Adipocyte (in vitro differentiated cells): ENCODE results near the gene DNMBP.
"Not testable (repeated sequence)": the region's sequence is repeated elsewhere in the genome, so short reads cannot be mapped to it uniquely, and the experiment has no call there.

Source experiments
- DNase-seq: peaks from one replicate; pipeline ENCODE4 v3.0.0-alpha.2; 2015; ENCODE audit warnings: low read depth
- H3K27me3 ChIP-seq: replicated peaks from 2 replicates; pipeline ENCODE4 v1.7.0; 2013; ENCODE audit warnings: mild to moderate bottlenecking, low read length, moderate library complexity; ENCODE audit not compliant: control insufficient read depth, insufficient read depth
- H3K36me3 ChIP-seq: 2 replicates; pipeline ENCODE4 v1.7.0; 2013; ENCODE audit warnings: low read length, mild to moderate bottlenecking, moderate library complexity; ENCODE audit not compliant: control insufficient read depth, insufficient read depth, severe bottlenecking
- H3K4me1 ChIP-seq: 2 replicates; pipeline ENCODE4 v1.7.0; 2013; ENCODE audit warnings: mild to moderate bottlenecking, low read length, moderate library complexity; ENCODE audit not compliant: control insufficient read depth, insufficient read depth
- H3K4me3 ChIP-seq: 2 replicates; pipeline ENCODE4 v1.7.0; 2013; ENCODE audit warnings: mild to moderate bottlenecking, low read length, moderate library complexity
- H3K9ac ChIP-seq: 2 replicates; pipeline ENCODE4 v1.7.0; 2013; ENCODE audit warnings: mild to moderate bottlenecking, low read length, moderate library complexity
- H3K9me3 ChIP-seq: 2 replicates; pipeline ENCODE4 v1.7.0; 2013; ENCODE audit warnings: mild to moderate bottlenecking, low read length, moderate library complexity; ENCODE audit not compliant: control insufficient read depth

DNMBP gene

DNA sequence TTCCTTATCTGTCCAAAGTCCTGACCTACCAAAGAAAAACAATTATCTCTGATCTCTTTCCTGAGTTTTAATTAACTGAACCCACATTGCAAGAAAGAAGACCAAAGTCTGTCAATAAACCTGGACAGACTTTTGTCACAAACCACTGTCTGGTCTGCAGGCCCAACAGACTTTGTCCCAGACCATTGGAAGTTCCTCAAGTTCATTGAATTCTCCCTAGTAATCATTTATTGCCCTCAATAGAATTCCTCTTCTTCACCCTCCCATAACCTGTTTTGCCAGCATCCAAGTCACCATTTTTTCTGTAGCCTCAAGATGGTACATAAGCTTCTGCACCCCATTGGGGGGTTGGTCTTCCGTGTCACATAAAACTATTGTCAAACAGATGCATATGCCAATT lies 3.9 kb upstream of the DNMBP start:
- Histone ChIP-seq H3K36me3 (no peaks in the 10 kb centered on the region), H3K4me1 (peaks cover 5% of the 10 kb centered on the region), H3K4me3 (no peak overlapping the region), H3K9me3 (no peaks in the 10 kb centered on the region), H3K27me3 (no peaks in the 10 kb centered on the region), H3K9ac (no peak overlapping the region)
- DNase-seq = no peak

DNA sequence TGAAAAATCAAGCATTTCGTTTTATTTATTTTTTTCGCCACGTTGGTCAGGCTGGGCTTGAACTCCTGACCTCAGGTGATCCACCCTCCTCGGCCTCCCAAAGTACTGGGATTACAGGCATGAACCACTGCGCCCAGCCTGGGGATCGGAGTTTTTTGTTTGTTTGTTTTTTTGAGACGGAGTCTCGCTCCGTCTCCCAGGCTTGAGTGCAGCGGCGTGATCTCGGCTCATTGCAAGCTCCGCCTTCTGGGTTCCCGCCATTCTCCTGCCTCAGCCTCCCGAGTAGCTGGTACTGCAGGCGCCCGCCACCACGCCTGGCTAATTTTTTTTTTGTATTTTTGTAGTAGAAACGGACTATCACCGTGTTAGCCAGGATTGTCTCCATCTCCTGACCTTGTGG lies 2.2 kb upstream of the DNMBP start:
- not testable (repeated sequence) for H3K9ac ChIP-seq, H3K27me3 ChIP-seq
- peaks cover 17% of the 10 kb centered on the region for H3K4me1 ChIP-seq

DNA sequence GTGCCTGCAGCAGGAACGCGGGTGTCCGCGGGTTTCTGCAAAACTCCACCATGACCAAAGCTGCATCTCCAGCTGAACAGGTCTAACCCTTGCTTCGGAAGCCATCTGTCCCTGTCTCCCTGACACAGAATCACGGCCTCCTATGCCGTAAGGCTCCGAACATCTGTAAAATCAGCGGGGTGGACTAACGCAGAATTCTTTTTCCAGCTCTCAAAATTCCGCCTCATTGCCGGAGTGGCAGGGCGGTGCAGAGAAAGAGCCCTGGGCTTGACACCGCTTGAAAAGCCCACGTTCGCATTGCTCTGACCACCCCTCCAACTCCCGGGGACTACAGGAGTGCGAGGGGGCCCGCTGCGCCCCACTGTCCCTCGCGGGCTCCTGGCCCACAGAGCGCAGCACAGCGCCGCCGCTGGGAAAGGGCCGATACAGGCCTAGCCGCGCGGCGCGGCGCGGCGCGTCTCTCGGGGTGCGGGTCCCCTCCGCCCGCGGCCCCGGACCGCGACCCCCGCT lies 409 bp downstream of the DNMBP start:
- Histone ChIP-seq H3K9me3 (no peaks in the 10 kb centered on the region), H3K27me3 (no peaks in the 10 kb centered on the region), H3K9ac (peak overlapping the region; percentile 100), H3K4me3 (peak overlapping the region; percentile 99), H3K36me3 (no peaks in the 10 kb centered on the region), H3K4me1 (peaks cover 41% of the 10 kb centered on the region)
- DNase-seq = peak; percentile 89

More for the DNA sequence above, 2.2 kb upstream of the DNMBP start:
- DNase-seq, H3K4me3 ChIP-seq, H3K36me3 ChIP-seq, H3K9me3 ChIP-seq: not testable (repeated sequence)

DNA sequence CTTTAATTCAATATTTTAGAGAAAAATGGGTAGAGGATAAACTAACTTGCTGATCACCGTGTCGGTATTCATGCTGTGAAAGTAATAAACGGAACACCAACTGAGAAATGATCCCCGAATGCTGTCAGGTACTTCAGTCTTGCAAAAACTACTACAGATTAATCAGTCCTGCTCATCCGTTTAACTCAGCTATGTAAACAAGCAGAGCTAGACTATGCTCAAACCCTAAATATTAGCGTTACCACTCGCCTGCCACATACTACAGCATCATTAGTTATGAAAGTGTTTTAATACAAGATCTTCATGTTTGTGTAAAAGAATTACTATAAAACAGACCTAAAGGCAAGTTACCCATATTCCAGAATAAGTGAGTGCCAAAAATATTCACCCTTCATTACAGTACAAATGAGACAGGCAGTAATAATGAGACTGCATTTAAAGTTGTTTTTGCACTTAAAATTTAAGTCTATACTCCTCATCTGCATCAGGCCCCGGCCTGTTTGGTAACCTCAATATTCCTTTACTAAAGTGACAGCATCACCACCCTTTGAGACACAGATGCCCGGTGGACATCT lies 952 bp downstream of the DNMBP start:
- Histone ChIP-seq H3K9ac (peak overlapping the region; percentile 100), H3K36me3 (no peaks in the 10 kb centered on the region), H3K4me1 (peaks cover 43% of the 10 kb centered on the region), H3K4me3 (peak overlapping the region; percentile 99), H3K9me3 (no peaks in the 10 kb centered on the region), H3K27me3 (no peaks in the 10 kb centered on the region)
- no peak for DNase-seq

DNA sequence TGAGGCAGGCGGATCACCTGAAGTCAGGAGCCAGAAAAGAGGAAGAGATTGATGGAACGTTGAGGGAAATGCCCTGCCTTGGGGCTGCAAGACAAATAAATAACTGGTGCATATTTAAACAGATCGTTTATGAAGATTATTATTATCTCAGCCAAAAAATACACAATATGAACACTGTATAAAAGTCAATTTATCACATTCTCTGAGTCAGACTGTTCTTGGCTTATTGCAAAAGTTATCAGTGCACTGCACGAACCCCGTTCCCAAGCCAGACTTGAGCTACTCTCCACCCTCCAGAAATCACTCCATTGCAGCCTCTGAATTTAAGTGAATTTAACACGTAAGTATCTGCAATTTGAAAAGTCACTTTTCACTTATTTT lies 1.6 kb downstream of the DNMBP start:
- H3K27me3 ChIP-seq = no peaks in the 10 kb centered on the region
- peaks cover 43% of the 10 kb centered on the region for H3K4me1 ChIP-seq
- H3K9me3 ChIP-seq = no peaks in the 10 kb centered on the region
- peak overlapping the region; percentile 99 for H3K4me3 ChIP-seq
- peak overlapping the region; percentile 100 for H3K9ac ChIP-seq
- peak; percentile 75 for DNase-seq
- H3K36me3 ChIP-seq = no peaks in the 10 kb centered on the region

DNA sequence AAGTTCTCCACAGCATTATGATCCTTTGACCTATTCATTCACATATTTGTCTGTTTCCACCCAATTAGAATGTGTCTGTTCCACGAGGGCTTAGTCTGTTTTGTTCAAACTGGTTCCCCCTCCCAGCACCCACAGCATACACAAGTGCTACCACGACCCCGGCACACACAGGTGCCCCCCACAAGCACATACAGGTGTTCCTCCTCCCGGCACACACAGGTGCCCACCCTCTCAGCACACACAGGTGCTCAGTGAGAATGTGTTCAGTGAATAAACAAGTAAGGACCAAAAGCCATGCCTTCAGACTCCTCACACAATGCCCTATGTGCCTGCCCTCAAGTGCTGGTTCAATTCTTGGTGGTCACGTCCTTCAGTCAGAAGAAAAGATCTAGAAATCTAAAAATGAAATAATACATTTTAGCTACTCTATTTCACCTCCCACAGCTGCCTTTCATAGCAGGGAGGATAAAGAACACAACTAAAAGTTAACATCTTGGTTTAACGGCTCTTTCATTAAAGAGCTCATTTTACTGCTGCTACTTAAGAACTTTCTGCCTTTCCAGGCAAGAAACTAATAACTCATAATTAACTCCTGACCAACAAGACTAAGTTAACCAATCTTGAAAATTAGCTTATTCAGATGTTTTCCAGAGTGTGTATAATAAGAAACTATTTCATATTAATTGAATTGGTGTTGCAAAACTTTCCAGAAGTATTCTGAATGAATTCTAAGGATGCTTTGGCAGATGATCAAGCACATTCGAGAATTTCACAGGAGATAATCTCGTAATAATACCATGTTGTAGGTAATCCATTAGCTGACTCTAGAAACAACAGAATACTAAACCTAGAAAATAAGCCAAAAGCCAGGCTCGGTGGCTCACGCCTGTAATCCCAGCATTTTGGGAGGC lies 2.3 kb downstream of the DNMBP start:
- peak overlapping the region; percentile 100 for H3K9ac ChIP-seq
- peak overlapping the region; percentile 99 for H3K4me3 ChIP-seq
- DNase-seq = peak; percentile 49
- H3K4me1 ChIP-seq = peaks cover 49% of the 10 kb centered on the region
- H3K9me3 ChIP-seq = no peaks in the 10 kb centered on the region
- no peaks in the 10 kb centered on the region for H3K27me3 ChIP-seq
- no peaks in the 10 kb centered on the region for H3K36me3 ChIP-seq

DNA sequence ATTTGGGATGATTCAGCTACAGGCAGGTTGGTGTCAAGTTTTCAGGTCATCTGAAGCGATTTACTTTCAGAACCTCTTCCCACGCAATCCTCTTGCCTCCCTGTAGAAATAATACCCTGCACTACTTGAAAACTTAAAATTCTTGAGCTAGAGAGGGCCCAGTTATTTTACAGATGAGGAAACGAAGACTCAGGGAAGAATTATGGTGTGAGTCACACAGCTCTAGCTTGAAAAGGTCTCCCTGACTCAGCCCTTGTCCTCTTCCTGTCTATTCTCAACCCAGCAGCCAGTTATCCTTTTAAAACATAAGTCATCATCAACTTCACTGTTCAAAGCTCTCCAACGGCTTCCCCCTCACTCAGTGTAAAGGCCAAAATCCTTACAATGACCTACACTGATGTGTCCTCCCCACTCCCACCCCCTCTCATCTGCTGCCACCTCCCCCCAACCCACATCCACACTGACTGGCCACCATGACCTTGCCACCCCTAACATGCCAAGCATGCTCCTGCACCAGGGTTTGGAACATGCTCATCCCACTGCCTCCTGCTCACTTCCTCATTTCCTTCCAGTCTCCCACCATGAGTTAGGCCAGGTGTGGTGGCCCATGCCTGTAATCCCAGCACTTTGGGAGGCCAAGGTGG lies 3.4 kb downstream of the DNMBP start:
- no peaks in the 10 kb centered on the region for H3K9me3 ChIP-seq
- no peaks in the 10 kb centered on the region for H3K36me3 ChIP-seq
- peak; percentile 93 for DNase-seq
- H3K4me1 ChIP-seq = peaks cover 60% of the 10 kb centered on the region
- H3K9ac ChIP-seq = peak overlapping the region; percentile 100
- H3K27me3 ChIP-seq = no peaks in the 10 kb centered on the region
- H3K4me3 ChIP-seq = peak overlapping the region; percentile 99

DNA sequence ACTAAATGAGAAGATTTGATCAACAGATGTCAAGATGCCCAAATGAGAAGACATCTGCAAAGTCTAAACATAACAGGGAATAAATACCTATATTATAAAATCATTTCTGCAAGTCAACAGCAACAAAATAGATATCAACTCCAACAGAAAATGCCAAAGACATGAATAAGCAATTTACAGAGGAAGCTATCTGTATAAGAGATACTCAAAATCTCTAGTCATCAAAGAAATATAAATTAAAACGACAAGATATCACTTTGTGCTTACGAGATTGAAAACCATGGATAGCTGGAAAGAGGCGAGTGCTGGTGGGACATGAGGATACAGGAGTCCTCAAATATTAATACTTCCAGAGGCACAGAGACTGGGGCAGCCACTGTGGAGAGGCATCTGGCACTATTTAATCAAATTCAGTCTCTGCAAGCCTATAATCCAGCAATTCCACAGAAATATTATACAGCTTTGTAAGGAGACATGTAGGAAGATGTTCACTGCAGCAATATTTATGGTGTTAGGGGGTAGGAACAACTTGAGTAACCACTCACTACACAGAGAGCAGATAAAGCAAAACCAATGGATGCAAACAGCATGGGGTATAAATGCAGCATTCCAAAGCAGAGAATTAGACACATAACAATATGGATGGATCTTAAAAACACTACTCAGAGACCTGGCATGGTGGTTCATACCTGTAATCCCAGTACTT lies 4.8 kb downstream of the DNMBP start:
- Histone ChIP-seq H3K27me3 (no peaks in the 10 kb centered on the region), H3K36me3 (peaks cover 6% of the 10 kb centered on the region), H3K4me1 (peaks cover 62% of the 10 kb centered on the region), H3K9ac (peak overlapping the region; percentile 82), H3K4me3 (peak overlapping the region; percentile 73), H3K9me3 (no peaks in the 10 kb centered on the region)
- DNase-seq = no peak

DNA sequence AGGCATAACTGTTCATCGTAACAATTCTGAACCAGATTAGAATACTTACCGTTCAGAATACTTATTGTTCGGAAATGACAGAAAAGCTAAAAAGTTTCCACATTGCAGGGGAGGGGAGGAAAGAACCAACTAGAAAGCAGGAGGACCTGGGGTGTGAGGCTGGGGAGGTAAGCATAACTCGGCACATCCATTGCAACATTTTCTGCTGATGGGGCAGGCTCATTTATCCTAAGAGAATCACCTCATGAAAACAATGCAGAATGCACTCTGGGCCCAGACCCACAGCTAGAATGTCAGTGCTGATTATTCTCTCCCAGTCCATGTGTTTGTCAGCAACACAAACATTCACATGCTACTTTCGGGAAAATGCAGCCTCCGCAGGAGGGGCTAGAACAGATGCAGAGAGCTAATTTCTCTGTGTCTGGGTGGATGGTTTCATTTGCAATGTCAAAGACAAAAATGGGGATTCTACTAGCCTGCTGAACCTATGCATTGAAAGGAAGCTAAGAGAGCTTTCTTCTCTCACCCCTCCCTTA lies 9.6 kb downstream of the DNMBP start:
- Histone ChIP-seq H3K4me1 (peaks cover 61% of the 10 kb centered on the region), H3K4me3 (no peak overlapping the region), H3K9me3 (no peaks in the 10 kb centered on the region), H3K9ac (no peak overlapping the region), H3K36me3 (peaks cover 24% of the 10 kb centered on the region), H3K27me3 (no peaks in the 10 kb centered on the region)
- DNase-seq = peak; percentile 31

DNA sequence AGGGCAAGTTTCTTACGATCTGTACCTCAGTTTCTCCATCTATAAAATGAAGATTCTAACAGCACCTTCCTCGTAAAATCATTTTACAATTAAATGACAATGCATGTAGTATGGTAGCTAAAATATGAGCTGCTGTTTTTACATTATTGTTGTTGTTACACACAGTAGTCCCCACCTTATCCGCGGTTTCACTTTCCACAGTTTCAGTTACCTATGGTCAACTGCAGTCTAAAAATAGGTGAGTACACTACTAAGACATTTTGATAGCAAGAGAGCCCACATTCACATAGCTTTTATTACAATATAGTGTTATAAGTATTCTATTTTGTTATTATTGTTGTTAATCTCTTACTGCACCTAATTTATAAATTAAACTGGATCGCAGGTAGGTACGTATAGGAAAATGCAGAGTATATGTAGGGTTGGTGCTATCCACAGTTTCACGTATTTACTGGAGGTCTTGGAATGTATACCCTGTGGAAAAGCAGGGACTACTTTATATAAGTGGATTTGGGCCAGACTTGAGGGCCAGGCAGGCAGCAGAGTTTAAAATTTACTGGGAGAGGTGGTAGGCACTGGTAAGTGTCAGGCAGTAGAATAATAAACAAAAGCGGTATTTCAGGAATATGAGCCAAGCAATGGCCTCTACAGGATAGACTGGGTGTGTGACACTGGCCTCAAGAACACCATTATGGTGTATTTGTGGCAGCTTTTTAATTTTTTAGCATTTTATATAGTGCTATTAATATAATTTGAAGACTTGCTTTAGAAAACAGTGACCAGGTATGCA lies 10.2 kb downstream of the DNMBP start:
- Histone ChIP-seq H3K36me3 (peaks cover 29% of the 10 kb centered on the region), H3K4me3 (no peak overlapping the region), H3K27me3 (no peaks in the 10 kb centered on the region), H3K9ac (no peak overlapping the region), H3K9me3 (no peaks in the 10 kb centered on the region), H3K4me1 (peaks cover 61% of the 10 kb centered on the region)
- no peak for DNase-seq
